Pancreas (tissue), 10 donors: Measurements from ENCODE around the gene OTUD5. TPM values are rescaled to one million over a fixed set of nuclear protein-coding genes. Genes with fewer than 3 reads are reported as not detected.

Experiments used
- ATAC-seq, 4 donors: fragments of 200-7000 bp; cut with Tn5 transposase; one replicate each; pipeline versions ENCODE4 v1.8.0 to v1.9.1; 2020; ENCODE audit warnings: mild to moderate bottlenecking in 4 of 4, moderate library complexity in 4 of 4
- DNase-seq, 6 donors: peaks; one replicate each; pipeline ENCODE4 v3.0.0-alpha.2; 2020
- FAIRE-seq: peaks from 2 replicates; lab custom pipeline; 2012; peaks lifted over from hg19 to GRCh38; lab: Jason Lieb, UNC
- H3K27ac ChIP-seq, 4 donors: fragments of 200-600 bp; sonication (generic); 1 replicate in 3 of 4; 2 replicates in 1 of 4; pipeline versions ENCODE4 v1.5.0 to v1.8.0; 2020
- H3K27me3 ChIP-seq, 4 donors: fragments of 200-600 bp; one replicate each; pipeline ENCODE4 v1.8.0; 2021
- H3K36me3 ChIP-seq, 3 donors: fragments of 200-600 bp; sonication (generic) in 1 of 3; one replicate each; pipeline versions ENCODE4 v1.5.0 to v1.8.0; 2020 to 2021
- H3K4me1 ChIP-seq, 3 donors: fragments of 200-600 bp; one replicate each; pipeline ENCODE4 v1.8.0; 2021
- H3K4me3 ChIP-seq, 4 donors: fragments of 200-600 bp; sonication (generic) in 2 of 4; one replicate each; pipeline versions ENCODE4 v1.5.0 to v1.8.0; 2020 to 2021
- H3K9me3 ChIP-seq, 4 donors: fragments of 200-600 bp; one replicate each; pipeline ENCODE4 v1.8.0; 2021
- CTCF ChIP-seq, 4 donors: fragments of 200-600 bp; sonication (generic) in 3 of 4; IDR thresholded peaks; one replicate each; pipeline versions ENCODE4 v1.5.0 to v1.8.0; 2021; ENCODE audit warnings: antibody characterized with exemption in 4 of 4
- WGBS, 2 donors: extraction: QIAGEN DNeasy Blood & Tissue Kit; methylation state at CpG; one replicate each; pipeline ENCODE4 v1.1.7; 2013; 5-methylcytosine and 5-hydroxymethylcytosine counted together
- intact Hi-C, 3 donors: fragments of 100-400 bp; cut with DNase I; formaldehyde crosslinking; loops; one replicate each; pipeline versions ENCODE4 v1.11.1 to v1.14.2; 2022
- polyA plus RNA-seq, 2 donors: library from polyadenylated mRNA; stranded (reverse); fragments of 200-250 nt; gene quantifications; one replicate each; pipeline ENCODE4 v1.2.3, GENCODE V29; 2013
- total RNA-seq, 6 donors: library from RNA; stranded (reverse); fragmentation: NEBNext Ultra II Directional in 4 of 6; extraction: Animal tissue kit (Norgen Biotek cat#: 25700) in 4 of 6; gene quantifications; one replicate each; pipeline versions ENCODE4 v1.2.1 to v1.2.4, GENCODE V29; 2021 to 2023
- donor health status: healthy with polysubstance abuse.
- donor health status: DM: no; HTN: no; CAD: no; lungs with moderate emphysema.
- donor health status: DM: no; HTN: no; CAD: no.
- donor health status: control.
- donor health status: control.
- donor health status: Bipolar disorder and iron deficiency.
- donor health status: DM: yes; HTN: yes; CAD: no.
- donor health status: DM: no; HTN: no; CAD: no.
- donor health status: DM: no; HTN: no; CAD: no.
- donor health status: DM: yes; HTN: yes; CAD: no.

The OTUD5 gene
- total and polyA plus RNA-seq, 8 donors: 14.2 to 34.3 (median 19.3) TPM

- no peak for TF ChIP-seq CTCF (IDR thresholded peaks at IDR 0.05)
- no peak overlapping the region for H3K4me3 ChIP-seq
- H3K9me3 ChIP-seq: no peaks in the 10 kb centered on the region
- WGBS, 2 donors: 88 to 92% methylated on average over 20 of the region's 20 CpGs
- ATAC-seq (no peak), FAIRE-seq (no peak), DNase-seq (peak in 1 of 6 donors; percentile 64)
- no peak overlapping the region for H3K27ac ChIP-seq
- intact Hi-C loops: no loop called here
- no peaks in the 10 kb centered on the region for H3K27me3 ChIP-seq
- H3K4me1 ChIP-seq: no peaks in the 10 kb centered on the region
- H3K36me3 ChIP-seq: peaks cover 0 to 5% (median 5%) of the 10 kb centered on the region in 3 donors
These were observed 55.3 kb downstream of the OTUD5 start for GRCh38 chrX:48902135-48902534.

DNA sequence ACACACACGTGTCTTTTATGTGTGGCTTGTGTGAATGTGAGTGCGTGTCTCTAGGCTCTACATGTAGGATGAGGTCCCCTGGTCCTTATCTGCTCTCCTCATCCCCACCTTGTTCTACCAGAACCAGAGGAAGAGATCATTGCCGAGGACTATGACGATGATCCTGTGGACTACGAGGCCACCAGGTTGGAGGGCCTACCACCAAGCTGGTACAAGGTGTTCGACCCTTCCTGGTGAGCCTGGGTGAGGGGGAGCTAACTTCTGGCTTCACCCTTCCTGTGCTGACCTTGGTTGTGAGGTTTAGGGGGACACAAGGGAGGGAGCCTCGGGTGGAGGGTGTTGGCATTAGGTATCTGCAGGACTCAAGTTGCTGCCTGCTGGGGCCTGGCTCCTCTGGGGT is 56.3 kb downstream of the OTUD5 start:
- H3K9me3 ChIP-seq: no peaks in the 10 kb centered on the region
- H3K27me3 ChIP-seq: no peaks in the 10 kb centered on the region
- peaks cover 0 to 5% (median 5%) of the 10 kb centered on the region in 3 donors for H3K36me3 ChIP-seq
- TF ChIP-seq CTCF (IDR thresholded peaks at IDR 0.05): no peak
- intact Hi-C loops: no loop called here
- 76 to 87% methylated on average over 7 of the region's 7 CpGs for WGBS, 2 donors
- DNase-seq (no peak), ATAC-seq (no peak), FAIRE-seq (no peak)
- no peak overlapping the region for H3K4me3 ChIP-seq
- H3K27ac ChIP-seq: no peak overlapping the region
- H3K4me1 ChIP-seq: peaks cover 0 to 3% (median 0%) of the 10 kb centered on the region in 3 donors

DNA sequence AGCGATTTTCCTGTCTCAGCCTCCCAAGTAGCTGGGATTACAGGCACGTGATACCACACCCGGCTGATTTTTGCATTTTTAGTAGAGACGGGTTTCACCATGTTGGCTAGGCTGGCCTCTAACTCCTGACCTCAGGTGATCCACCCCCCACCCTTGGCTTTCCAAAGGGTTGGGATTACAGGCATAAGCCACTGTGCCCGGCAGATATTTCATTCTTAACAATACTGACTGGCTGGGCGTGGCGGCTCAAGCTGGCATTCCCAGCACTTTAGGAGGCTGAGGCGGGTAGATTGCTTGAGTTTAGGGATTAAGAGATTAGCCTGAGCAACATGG is 58.4 kb downstream of the OTUD5 start:
- no peak for TF ChIP-seq CTCF (IDR thresholded peaks at IDR 0.05)
- DNase-seq: no peak
- Histone ChIP-seq H3K36me3 (peaks cover 0 to 5% (median 0%) of the 10 kb centered on the region in 3 donors), H3K4me1 (peaks cover 0 to 3% (median 0%) of the 10 kb centered on the region in 3 donors), H3K4me3 (peak overlapping the region in 1 of 4 donors; percentile 57), H3K27ac (no peak overlapping the region), H3K9me3 (no peaks in the 10 kb centered on the region), H3K27me3 (no peaks in the 10 kb centered on the region)
- 66 to 73% methylated on average over 8 of the region's 8 CpGs for WGBS, 2 donors
- no peak for FAIRE-seq
- no peak for ATAC-seq
- intact Hi-C loops: no loop called here

GRCh38 chrX:48897625-48898306 is 59.6 kb downstream of the OTUD5 start, which contains the start of the genes PQBP1 and TIMM17B:
PQBP1 (plus strand) TSS chrX:48897930; CDS start chrX:48898510, 580 bp downstream.
TIMM17B (minus strand) TSS chrX:48897768; CDS start chrX:48897749, 19 bp downstream.
- Histone ChIP-seq H3K27ac (peak within 1 kb of the TSS; percentile 83 to 91 (median 89)), H3K27me3 (no peaks in the 10 kb centered on the region), H3K4me1 (peaks cover 0 to 3% (median 0%) of the 10 kb centered on the region in 3 donors), H3K4me3 (peak within 1 kb of the TSS; percentile 40 to 57 (median 47)), H3K36me3 (peaks cover 0 to 4% (median 0%) of the 10 kb centered on the region in 3 donors), H3K9me3 (no peaks in the 10 kb centered on the region)
- WGBS, 2 donors: 0 to 36% methylated on average over 48 to 49 of the region's 49 CpGs
- FAIRE-seq: peak; percentile 89
- DNase-seq: peak; percentile 88 to 92 (median 90)
- intact Hi-C loops: no loop called here
- peak; percentile 90 to 97 (median 94) for ATAC-seq
- TF ChIP-seq CTCF (IDR thresholded peaks at IDR 0.05): no peak

GRCh38 chrX:48897157-48897624 is 60.2 kb downstream of the OTUD5 start:
- no peak for TF ChIP-seq CTCF (IDR thresholded peaks at IDR 0.05)
- Histone ChIP-seq H3K4me3 (peak overlapping the region; percentile 40 to 57 (median 47)), H3K27ac (peak overlapping the region; percentile 83 to 91 (median 89)), H3K36me3 (no peaks in the 10 kb centered on the region), H3K27me3 (no peaks in the 10 kb centered on the region), H3K4me1 (peaks cover 0 to 3% (median 0%) of the 10 kb centered on the region in 3 donors), H3K9me3 (no peaks in the 10 kb centered on the region)
- intact Hi-C loops: no loop called here
- ATAC-seq (peak; percentile 68 to 82 (median 71)), DNase-seq (peak; percentile 69 to 88 (median 80)), FAIRE-seq (no peak)
- WGBS, 2 donors: 1 to 28% methylated on average over 38 of the region's 38 CpGs
